Putamen (tissue), 1 donor: ENCODE measurements around the gene IQCH.
A peak's percentile ranks its signal among the peaks of the same experiment; 100 is the strongest.
"Not testable (repeated sequence)": the region's sequence is repeated elsewhere in the genome, so short reads cannot be mapped to it uniquely, and the experiment has no call there.

ENCODE experiments used
- DNase-seq: peaks from one replicate; pipeline ENCODE4 v3.0.0-alpha.2; 2016; ENCODE audit warnings: low spot score

Gene IQCH

GRCh38 chr15:67446449-67446848 lies 191.9 kb downstream of the IQCH start:
- DNase-seq: no peak

- DNase-seq: not testable (repeated sequence)
Measured at GRCh38 chr15:67448372-67448771, 193.8 kb downstream of the IQCH start.

GRCh38 chr15:67453703-67454102 lies 199.1 kb downstream of the IQCH start:
- DNase-seq: not testable (repeated sequence)

- peak; percentile 69 for DNase-seq
Measured at GRCh38 chr15:67456677-67457529, 202.3 kb downstream of the IQCH start.

- DNase-seq: no peak
Measured at GRCh38 chr15:67458331-67459029, 203.9 kb downstream of the IQCH start.

- no peak for DNase-seq
Measured at GRCh38 chr15:67460521-67460920, 205.9 kb downstream of the IQCH start.

- no peak for DNase-seq
Measured at GRCh38 chr15:67461735-67462134, 207.1 kb downstream of the IQCH start.

- DNase-seq: no peak
Measured at GRCh38 chr15:67462875-67463274, 208.3 kb downstream of the IQCH start.

- DNase-seq: no peak
Measured at GRCh38 chr15:67463488-67463887, 208.9 kb downstream of the IQCH start.

- no peak for DNase-seq
Measured at GRCh38 chr15:67465196-67465952, 210.8 kb downstream of the IQCH start.

- peak; percentile 11 for DNase-seq
Measured at GRCh38 chr15:67468416-67468815, 213.8 kb downstream of the IQCH start.

GRCh38 chr15:67469680-67470079 lies 215.1 kb downstream of the IQCH start:
- DNase-seq: no peak

- no peak for DNase-seq
Measured at GRCh38 chr15:67472957-67473356, 218.4 kb downstream of the IQCH start.

- DNase-seq: no peak
Measured at GRCh38 chr15:67474405-67475110, 220.0 kb downstream of the IQCH start.

- DNase-seq: no peak
Measured at GRCh38 chr15:67479781-67480505, 225.4 kb downstream of the IQCH start.

- DNase-seq: no peak
Measured at GRCh38 chr15:67480741-67481140, 226.2 kb downstream of the IQCH start.

- DNase-seq: no peak
Measured at GRCh38 chr15:67481680-67482079, 227.1 kb downstream of the IQCH start.

GRCh38 chr15:67495585-67495984 lies 241.0 kb downstream of the IQCH start:
- no peak for DNase-seq

GRCh38 chr15:67501177-67501835 lies 246.7 kb downstream of the IQCH start:
- peak; percentile 24 for DNase-seq

- no peak for DNase-seq
Measured at GRCh38 chr15:67501836-67502461, 247.4 kb downstream of the IQCH start.
